DMS114 treated with DMSO at 0.1 percent for 48 hours (cell line): ENCODE results near the gene DCAF12L1.

Experiments
- DNase-seq: peaks from one replicate; lab custom pipeline; 2025; ENCODE audit not compliant: unreplicated experiment; lab: John Stamatoyannopoulos, UW

The DCAF12L1 gene

DNA sequence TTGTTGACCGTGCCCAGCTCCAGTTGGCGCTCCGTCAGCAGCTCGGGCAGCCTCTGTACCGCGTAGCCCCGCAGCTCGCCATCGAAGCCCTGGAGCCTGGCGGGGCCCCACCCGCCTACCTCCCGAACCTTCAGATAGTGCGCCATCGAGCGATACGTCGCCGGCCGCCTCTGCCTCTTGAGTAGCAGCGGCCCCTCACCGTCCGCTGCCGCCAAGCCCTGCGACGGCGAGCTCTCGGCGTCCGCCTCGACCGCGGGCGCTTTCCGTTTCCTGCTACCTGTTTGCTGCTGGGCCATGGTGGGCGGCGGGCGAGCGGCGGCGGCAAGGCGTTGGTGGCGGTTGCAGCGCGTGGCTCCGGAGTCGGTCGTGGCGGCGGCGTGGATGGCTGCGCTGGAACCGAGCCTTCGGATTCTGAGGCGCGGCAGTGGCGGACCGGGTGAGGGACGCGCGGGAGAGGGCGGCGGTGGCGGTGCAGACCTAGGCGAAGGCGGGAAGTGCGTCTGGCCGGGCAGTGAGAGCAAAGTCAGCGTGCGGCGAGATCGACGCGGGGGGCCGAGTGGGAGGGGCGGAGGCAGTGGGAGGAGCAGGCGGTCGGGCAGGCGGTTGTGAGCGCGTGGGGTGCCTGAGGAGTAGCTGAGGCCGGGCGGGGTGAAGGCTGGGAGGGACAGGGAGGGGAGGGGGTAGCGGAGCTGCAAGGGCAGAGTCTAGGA, at the start of gene DCAF12L1:
TSS of gene DCAF12L1 (minus strand) at position 502 of the 710 bp plus-strand sequence. CDS start at position 296, 206 bp downstream.
- no peak for DNase-seq

DNA sequence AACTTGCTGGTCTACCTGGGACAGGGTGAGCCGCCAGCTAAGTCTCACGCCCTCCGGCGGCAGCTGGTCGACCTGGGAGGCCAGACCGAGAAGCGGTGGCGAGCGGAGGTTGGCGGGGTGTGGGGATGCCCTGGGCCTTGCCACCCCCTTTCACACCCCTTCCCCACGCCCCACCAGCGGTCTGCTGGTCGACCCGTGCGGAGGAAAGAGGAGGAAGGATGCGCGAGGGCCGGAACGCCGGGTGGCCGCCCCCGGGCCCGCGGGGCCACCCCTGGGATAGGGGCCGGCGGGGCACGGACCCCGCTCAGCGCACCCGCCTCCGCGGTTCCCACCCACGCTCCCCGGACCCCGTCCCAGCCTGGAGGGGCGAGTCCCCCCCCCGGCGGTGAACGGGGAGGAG, 28.3 kb upstream of the DCAF12L1 start:
- no peak for DNase-seq

DNA sequence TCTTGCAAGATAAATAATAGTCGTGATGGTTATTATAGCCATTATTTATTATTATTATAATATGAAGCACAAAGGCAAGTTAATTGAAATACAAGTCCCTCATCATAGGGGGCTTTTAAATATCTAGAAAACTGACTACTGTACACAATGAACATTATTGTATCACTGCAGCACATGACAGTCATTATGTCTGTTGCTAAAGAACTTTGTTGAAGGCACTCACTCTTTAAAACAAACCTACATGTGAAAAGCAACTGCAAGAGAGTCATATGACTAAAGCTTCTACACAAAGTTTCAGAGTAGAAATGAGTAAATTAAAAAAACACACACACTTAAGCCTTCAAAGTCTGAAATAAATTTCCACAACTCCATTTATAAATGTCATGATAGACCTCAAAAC, 23.3 kb upstream of the DCAF12L1 start:
- no peak for DNase-seq

DNA sequence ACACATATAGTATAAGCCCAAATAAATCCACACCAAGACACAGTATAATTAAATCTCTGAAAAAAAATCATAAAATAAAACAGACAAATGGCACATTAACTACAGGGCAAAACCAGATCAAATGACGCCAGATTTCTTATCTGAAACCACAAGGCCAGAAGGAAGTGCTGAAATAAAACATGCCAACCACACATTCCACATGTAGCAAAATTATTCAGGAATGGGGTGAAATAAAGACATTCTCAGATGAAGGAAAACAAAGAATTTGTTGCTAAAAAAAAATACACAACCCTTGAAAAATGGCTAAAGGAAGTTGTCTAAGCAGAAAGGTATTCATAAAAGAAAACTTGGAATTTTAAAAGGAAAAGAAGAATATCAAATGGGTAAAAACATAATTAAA, 4.5 kb upstream of the DCAF12L1 start:
- no peak for DNase-seq

DNA sequence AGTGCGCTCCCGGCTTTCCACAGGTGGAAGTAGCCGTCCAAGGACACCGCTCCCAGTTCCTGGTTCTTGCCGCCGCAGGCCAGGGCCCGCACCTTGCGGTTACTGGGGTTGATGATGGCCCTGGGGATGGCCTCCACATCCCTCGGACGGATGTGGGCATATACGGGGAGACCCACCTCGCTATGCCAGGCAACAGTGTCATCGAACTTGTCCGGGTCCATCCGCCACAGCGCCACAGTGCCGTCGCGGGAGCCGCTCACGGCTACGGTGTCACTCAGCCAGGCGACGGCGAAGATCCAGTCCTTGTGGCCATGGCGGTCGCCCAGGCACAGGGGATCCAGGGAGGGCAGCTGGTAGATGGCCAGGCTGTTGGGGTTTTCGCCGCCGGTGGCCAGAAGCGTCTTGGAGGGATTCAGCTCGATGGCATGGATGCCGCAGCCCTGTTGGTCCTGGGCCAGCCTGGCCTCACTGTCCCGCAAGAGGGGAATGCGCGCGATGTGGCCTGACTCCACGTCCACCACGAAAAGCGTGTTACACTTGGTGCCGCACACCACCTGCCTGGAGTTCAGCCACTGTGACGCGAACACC, 795 bp downstream of the DCAF12L1 start:
- no peak for DNase-seq

DNA sequence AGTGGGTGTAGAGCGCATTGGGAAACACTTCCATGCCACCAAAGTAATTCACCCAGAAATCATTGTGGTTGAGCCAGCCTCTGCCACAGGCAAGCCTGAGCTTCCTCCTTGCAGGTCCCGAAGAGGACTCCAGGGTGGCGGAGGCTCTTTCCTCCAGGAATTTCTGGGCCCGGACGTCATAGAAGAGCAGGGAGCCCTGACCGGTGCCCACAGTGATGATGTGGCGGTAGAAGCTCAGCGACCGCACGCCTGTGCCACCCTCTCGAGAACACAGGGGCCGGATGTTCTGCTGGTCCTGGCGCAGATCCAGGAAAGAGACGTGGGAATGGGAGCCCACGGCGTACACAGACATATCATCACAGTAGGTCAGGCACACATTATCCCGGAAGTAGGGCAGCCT, 1.3 kb downstream of the DCAF12L1 start:
- no peak for DNase-seq

DNA sequence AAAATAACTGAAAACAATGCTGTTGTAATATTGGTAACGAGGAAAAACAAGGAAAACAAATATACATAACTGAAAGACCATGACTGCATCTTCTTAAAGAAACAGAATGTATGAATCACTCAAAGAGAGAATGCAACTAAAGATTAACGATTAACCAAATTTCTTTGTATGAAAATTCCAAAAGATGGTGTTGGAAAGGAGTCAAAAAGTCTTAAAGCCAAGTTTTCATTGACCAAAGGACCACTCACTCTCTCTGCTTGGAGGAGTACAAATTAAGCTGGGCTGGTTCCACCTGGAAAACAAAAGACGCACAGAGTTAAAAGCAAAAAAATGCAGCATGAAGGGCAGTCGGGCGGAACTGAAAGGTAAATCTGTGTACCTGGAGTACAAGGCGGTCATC, 1.8 kb downstream of the DCAF12L1 start:
- no peak for DNase-seq

DNA sequence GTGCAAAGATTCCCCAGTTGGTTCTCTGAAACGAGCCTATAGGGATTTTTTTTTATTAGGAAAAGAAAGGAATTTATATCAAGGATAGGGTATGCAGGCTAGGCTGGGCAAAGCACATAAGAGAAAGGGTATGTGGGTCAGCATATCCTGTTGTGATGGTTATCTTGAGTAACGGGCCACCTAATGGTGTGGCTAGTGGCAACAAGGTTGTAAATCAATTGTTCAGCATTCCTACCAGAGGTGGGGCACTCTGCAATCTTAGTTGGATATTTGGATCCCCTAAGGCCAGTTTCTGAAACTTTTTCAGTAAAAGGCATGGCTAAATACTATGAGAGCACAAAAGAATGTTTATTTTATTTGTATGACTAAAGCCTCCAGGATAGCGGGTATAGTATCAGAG, 42.7 kb downstream of the DCAF12L1 start:
- no peak for DNase-seq
